HCT116 (cell line): ENCODE results near the gene ELMOD2.

Source experiments
- EGR1 ChIP-seq: IDR thresholded peaks from 2 replicates; pipeline ENCODE4 v1.6.1; 2012; ENCODE audit warnings: low read depth
- EZH2 ChIP-seq: fragments of 200-600 bp; sonication (generic); IDR thresholded peaks from 2 replicates; pipeline ENCODE4 v1.6.1; 2017; ENCODE audit warnings: antibody characterized with exemption, mixed run types
- POLR2A ChIP-seq: IDR thresholded peaks from 2 replicates; pipeline ENCODE4 v1.7.0; 2011; ENCODE audit warnings: borderline replicate concordance; ENCODE audit not compliant: insufficient read depth, insufficient read length; ENCODE audit errors: extremely low read depth
- POLR2AphosphoS5 ChIP-seq: IDR thresholded peaks from 2 replicates; pipeline ENCODE4 v1.6.1; 2011; ENCODE audit warnings: mild to moderate bottlenecking, low read depth, low read length, moderate library complexity
- SIN3A ChIP-seq: IDR thresholded peaks from 2 replicates; pipeline ENCODE4 v1.6.1; 2012; ENCODE audit warnings: low read depth
- SP1 ChIP-seq: IDR thresholded peaks from 2 replicates; pipeline ENCODE4 v1.6.1; 2012; ENCODE audit warnings: low read depth
- YY1 ChIP-seq: IDR thresholded peaks from 2 replicates; pipeline ENCODE4 v1.6.1; 2011; ENCODE audit warnings: low read length, low read depth, moderate library complexity, mild to moderate bottlenecking; ENCODE audit not compliant: insufficient replicate concordance; ENCODE audit errors: extremely low read depth
- ZBTB33 ChIP-seq: IDR thresholded peaks from 2 replicates; pipeline ENCODE4 v1.6.1; 2011; ENCODE audit warnings: mild to moderate bottlenecking, low read length, moderate library complexity; ENCODE audit not compliant: insufficient replicate concordance; ENCODE audit errors: extremely low read depth
- ZFX ChIP-seq: fragments of 450-650 bp; IDR thresholded peaks from 2 replicates; pipeline ENCODE4 v1.6.1; 2017
- ZNF274 ChIP-seq: fragments of 200-500 bp; sonication (Bioruptor generic); IDR thresholded peaks from 2 replicates; pipeline ENCODE4 v1.6.1; 2014; ENCODE audit warnings: mild to moderate bottlenecking, low read depth, low read length, inconsistent platforms
- TF ChIP-seq, protein P1 (sequence below), 3 experiments: fragments of 200-600 bp in 1 of 3; sonication (generic) in 1 of 3; IDR thresholded peaks in 2 of 3; conservative IDR thresholded peaks in 1 of 3; 2 replicates each; pipeline ENCODE4 v1.5.1; 2012 to 2017; ENCODE audit warnings: low read depth in 2 of 3, low read length in 2 of 3, antibody characterized with exemption in 1 of 3, borderline replicate concordance in 1 of 3, control low read depth in 1 of 3, mild to moderate bottlenecking in 1 of 3, mixed read lengths in 1 of 3, mixed run types in 1 of 3, moderate library complexity in 1 of 3; ENCODE audit not compliant: insufficient read depth in 1 of 3
- TF ChIP-seq, protein P2 (sequence below): IDR thresholded peaks from 2 replicates; pipeline ENCODE4 v1.6.1; 2012
- TF ChIP-seq, protein P3 (sequence below): IDR thresholded peaks from 2 replicates; pipeline ENCODE4 v1.6.1; 2012; ENCODE audit warnings: low read depth

DNA sequence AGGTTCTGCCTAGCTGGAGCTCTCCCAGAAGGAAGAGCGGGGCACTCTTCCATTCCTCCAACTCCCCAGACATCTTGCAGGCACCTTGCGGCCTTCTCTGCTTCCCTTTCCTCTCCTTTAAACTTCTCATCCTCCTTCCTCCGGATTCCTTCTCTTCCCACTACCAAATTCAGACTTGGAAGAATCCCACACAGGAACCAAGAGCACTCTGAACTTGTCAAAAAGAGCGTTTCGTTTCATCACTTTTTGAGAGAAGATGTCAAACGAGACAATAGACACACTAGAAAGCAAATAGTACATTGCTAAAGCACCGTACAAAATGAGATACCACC is 45.3 kb downstream of the ELMOD2 start:
- TF ChIP-seq, protein P1, sequence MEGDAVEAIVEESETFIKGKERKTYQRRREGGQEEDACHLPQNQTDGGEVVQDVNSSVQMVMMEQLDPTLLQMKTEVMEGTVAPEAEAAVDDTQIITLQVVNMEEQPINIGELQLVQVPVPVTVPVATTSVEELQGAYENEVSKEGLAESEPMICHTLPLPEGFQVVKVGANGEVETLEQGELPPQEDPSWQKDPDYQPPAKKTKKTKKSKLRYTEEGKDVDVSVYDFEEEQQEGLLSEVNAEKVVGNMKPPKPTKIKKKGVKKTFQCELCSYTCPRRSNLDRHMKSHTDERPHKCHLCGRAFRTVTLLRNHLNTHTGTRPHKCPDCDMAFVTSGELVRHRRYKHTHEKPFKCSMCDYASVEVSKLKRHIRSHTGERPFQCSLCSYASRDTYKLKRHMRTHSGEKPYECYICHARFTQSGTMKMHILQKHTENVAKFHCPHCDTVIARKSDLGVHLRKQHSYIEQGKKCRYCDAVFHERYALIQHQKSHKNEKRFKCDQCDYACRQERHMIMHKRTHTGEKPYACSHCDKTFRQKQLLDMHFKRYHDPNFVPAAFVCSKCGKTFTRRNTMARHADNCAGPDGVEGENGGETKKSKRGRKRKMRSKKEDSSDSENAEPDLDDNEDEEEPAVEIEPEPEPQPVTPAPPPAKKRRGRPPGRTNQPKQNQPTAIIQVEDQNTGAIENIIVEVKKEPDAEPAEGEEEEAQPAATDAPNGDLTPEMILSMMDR (IDR thresholded peaks at IDR 0.05 in 2 of 3, conservative IDR thresholded peaks at IDR 0.05 in 1 of 3; ENCODE audit: borderline replicate concordance in 1 of 3, insufficient read depth in 1 of 3, low read depth in 2 of 3, low read length in 2 of 3), result no peak
- TF ChIP-seq POLR2AphosphoS5 (no peak), EZH2 (no peak), ZBTB33 (no peak), POLR2A (no peak), SIN3A (no peak), YY1 (no peak), ZNF274 (no peak), EGR1 (no peak), SP1 (no peak), ZFX (no peak)
- TF ChIP-seq, protein P2, sequence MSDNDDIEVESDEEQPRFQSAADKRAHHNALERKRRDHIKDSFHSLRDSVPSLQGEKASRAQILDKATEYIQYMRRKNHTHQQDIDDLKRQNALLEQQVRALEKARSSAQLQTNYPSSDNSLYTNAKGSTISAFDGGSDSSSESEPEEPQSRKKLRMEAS, result no peak
- TF ChIP-seq, protein P3, sequence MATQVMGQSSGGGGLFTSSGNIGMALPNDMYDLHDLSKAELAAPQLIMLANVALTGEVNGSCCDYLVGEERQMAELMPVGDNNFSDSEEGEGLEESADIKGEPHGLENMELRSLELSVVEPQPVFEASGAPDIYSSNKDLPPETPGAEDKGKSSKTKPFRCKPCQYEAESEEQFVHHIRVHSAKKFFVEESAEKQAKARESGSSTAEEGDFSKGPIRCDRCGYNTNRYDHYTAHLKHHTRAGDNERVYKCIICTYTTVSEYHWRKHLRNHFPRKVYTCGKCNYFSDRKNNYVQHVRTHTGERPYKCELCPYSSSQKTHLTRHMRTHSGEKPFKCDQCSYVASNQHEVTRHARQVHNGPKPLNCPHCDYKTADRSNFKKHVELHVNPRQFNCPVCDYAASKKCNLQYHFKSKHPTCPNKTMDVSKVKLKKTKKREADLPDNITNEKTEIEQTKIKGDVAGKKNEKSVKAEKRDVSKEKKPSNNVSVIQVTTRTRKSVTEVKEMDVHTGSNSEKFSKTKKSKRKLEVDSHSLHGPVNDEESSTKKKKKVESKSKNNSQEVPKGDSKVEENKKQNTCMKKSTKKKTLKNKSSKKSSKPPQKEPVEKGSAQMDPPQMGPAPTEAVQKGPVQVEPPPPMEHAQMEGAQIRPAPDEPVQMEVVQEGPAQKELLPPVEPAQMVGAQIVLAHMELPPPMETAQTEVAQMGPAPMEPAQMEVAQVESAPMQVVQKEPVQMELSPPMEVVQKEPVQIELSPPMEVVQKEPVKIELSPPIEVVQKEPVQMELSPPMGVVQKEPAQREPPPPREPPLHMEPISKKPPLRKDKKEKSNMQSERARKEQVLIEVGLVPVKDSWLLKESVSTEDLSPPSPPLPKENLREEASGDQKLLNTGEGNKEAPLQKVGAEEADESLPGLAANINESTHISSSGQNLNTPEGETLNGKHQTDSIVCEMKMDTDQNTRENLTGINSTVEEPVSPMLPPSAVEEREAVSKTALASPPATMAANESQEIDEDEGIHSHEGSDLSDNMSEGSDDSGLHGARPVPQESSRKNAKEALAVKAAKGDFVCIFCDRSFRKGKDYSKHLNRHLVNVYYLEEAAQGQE, result no peak
